ENCODE measurements around the gene NXPE1.

NXPE1 gene

DNA sequence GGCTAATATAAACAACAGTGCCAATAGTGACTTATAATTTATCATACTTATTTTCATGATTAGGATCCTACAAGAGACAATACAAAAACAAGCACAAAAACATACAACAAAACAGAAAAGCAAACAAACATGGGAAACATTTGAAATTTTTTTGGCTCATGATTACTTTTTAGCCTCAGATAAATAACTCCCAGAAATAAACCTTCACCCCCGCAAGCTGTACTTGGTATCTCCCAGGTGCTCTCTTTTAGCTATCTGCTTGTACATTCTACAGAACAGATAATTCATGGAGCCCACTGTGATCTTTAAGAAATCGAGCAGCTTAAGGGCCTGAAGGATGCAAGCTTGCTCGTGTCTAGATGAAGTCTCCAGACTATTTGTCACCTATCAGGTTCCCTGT is 35.0 kb upstream of the NXPE1 start:
- Mint-ChIP-seq H3K27ac (no peak overlapping the region), H3K27me3 (peaks cover 9 to 12% of the 10 kb centered on the region in 2 donors), H3K36me3 (ENCODE audit: insufficient read depth) (no peaks in the 10 kb centered on the region), H3K4me1 (ENCODE audit: low read depth in 2 of 2) (no peaks in the 10 kb centered on the region), H3K9me3 (no peaks in the 10 kb centered on the region), H3K4me3 (no peak overlapping the region)
- ATAC-seq (replicated peaks), result no peak
- no peak for DNase-seq

DNA sequence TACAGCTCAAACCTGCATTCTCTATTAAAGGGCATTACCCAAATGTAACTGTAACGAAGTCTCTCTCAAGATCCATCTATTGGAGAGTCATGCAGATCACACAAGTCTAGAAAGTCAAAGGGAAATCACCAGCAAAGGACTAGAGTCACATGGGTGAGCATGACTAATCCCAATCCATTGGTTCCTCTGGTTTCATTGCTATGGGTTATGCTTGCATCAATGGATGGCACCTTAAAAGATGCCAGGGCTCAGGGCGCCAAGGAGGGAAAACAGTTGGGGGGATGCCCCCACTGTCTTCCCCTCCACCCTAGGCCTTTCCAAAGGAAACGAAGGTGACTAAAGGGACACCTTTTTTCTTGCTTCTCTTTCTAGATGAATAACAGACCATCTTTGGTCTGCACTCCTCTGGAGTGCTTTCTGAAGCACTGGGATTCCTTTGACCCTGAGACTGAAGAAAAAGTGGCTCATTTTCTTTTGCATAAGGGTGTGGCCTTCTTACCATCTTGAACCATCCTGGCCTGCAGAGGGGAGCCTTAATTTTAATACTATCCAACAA is 27.8 kb upstream of the NXPE1 start:
- H3K36me3 Mint-ChIP-seq (ENCODE audit: insufficient read depth), result peaks cover 1% of the 10 kb centered on the region
- no peak overlapping the region for H3K4me3 Mint-ChIP-seq
- H3K27ac Mint-ChIP-seq, result no peak overlapping the region
- H3K27me3 Mint-ChIP-seq, result peaks cover 12 to 14% of the 10 kb centered on the region in 2 donors
- DNase-seq, result no peak
- H3K4me1 Mint-ChIP-seq (ENCODE audit: low read depth in 2 of 2), result no peaks in the 10 kb centered on the region
- no peak for ATAC-seq (replicated peaks)
- H3K9me3 Mint-ChIP-seq, result peaks cover 10 to 25% of the 10 kb centered on the region in 2 donors

DNA sequence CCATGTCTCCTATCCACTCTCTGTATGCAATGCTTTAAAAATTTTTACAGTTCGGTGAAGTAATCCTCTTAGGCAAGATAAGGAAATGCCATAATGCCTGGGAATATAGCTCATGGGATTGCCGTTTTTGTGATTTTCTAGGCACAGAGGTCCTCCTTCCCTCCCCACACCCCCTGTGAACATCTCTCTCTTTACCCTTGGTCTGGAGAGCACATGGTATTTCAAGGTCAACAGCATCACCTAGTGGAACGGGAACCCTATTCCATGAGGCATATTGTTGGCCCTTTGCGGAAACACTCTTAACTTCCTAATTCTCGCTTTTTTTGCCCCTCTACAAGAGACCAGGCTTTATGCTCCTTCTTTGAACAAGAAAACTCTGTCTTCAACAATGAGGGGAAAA is 27.1 kb upstream of the NXPE1 start:
- peaks cover 2% of the 10 kb centered on the region for H3K36me3 Mint-ChIP-seq (ENCODE audit: insufficient read depth)

DNA sequence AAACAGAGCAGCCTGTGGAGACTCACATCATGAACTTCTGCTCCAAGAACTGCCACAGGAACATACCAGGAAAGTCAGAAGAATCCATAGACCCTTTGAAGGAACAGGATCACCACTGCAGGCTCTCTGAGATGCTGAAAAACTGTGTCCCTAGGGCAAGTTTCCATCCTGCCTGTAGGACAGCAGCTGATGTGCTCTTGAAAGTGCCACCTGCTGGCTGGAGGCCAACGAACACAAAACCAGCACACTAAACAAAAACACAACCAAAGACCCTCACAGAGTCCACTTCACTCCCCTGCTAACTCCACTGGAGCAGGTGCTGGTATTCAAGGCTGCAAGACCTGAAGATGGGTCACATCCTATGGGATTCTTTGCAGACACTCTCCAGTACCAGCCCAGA is 12.0 kb upstream of the NXPE1 start:
- DNase-seq (no peak), ATAC-seq (replicated peaks) (no peak)
- H3K36me3 Mint-ChIP-seq (ENCODE audit: insufficient read depth), result no peaks in the 10 kb centered on the region
- H3K27ac Mint-ChIP-seq, result no peak overlapping the region
- H3K9me3 Mint-ChIP-seq, result no peaks in the 10 kb centered on the region
- H3K4me3 Mint-ChIP-seq, result no peak overlapping the region
- peaks cover 10 to 22% of the 10 kb centered on the region in 2 donors for H3K27me3 Mint-ChIP-seq
- H3K4me1 Mint-ChIP-seq (ENCODE audit: low read depth in 2 of 2), result no peaks in the 10 kb centered on the region

More for the DNA sequence above, 27.1 kb upstream of the NXPE1 start:
- no peak overlapping the region for H3K27ac Mint-ChIP-seq
- H3K9me3 Mint-ChIP-seq, result peaks cover 10 to 26% of the 10 kb centered on the region in 2 donors
- DNase-seq (no peak), ATAC-seq (replicated peaks) (no peak)
- H3K4me3 Mint-ChIP-seq, result no peak overlapping the region
- no peaks in the 10 kb centered on the region for H3K4me1 Mint-ChIP-seq (ENCODE audit: low read depth in 2 of 2)
- peaks cover 7% of the 10 kb centered on the region in 2 donors for H3K27me3 Mint-ChIP-seq

DNA sequence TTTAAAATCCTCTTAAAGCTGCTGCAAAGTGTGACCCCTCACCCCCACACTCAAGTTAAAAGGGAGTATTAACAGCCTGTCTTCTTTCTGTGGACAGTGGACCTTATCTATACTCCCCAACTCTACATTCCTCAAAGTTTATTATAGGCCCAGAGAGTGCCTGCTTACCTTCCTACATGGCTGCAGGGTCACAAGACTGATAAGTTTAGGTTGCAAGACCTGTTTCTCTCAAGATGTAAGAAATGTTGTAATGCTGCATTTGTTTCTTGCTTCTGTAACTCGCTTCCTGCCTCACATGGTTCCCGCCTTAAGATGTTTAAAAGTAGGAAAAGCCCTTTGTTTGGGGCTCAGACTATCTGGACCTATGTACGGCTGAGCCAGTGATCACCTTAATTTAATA is 10.1 kb upstream of the NXPE1 start:
- H3K36me3 Mint-ChIP-seq (ENCODE audit: insufficient read depth), result no peaks in the 10 kb centered on the region
- no peak overlapping the region for H3K4me3 Mint-ChIP-seq
- H3K27ac Mint-ChIP-seq, result no peak overlapping the region
- peaks cover 10 to 22% of the 10 kb centered on the region in 2 donors for H3K27me3 Mint-ChIP-seq
- no peak for DNase-seq
- H3K4me1 Mint-ChIP-seq (ENCODE audit: low read depth in 2 of 2), result no peaks in the 10 kb centered on the region
- ATAC-seq (replicated peaks), result no peak
- H3K9me3 Mint-ChIP-seq, result no peaks in the 10 kb centered on the region

DNA sequence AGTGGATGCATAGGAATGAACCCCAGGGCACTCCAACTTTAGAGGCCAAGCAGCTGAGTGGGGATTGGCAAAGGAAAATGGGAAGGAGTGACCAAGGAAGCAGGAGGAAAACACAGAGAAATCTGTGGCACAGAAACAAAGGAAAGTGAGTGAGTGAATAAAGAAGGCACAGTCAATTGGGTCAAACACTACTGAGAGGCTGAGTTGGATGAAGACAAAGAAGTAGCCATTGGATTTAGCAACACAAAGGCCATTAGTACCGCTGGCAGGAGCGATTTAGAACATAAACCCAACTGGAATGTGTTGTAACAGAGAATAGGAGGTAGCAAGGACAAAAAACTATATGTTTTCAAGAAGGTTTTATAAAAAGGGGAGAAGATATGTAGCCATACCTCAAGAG is 6.6 kb upstream of the NXPE1 start:
- ATAC-seq (replicated peaks), result no peak
- no peaks in the 10 kb centered on the region for H3K36me3 Mint-ChIP-seq (ENCODE audit: insufficient read depth)
- no peaks in the 10 kb centered on the region for H3K9me3 Mint-ChIP-seq
- no peak for DNase-seq
- H3K4me1 Mint-ChIP-seq (ENCODE audit: low read depth in 2 of 2), result no peaks in the 10 kb centered on the region
- H3K27ac Mint-ChIP-seq, result no peak overlapping the region
- H3K4me3 Mint-ChIP-seq, result no peak overlapping the region
- H3K27me3 Mint-ChIP-seq, result peaks cover 20 to 21% of the 10 kb centered on the region in 2 donors

DNA sequence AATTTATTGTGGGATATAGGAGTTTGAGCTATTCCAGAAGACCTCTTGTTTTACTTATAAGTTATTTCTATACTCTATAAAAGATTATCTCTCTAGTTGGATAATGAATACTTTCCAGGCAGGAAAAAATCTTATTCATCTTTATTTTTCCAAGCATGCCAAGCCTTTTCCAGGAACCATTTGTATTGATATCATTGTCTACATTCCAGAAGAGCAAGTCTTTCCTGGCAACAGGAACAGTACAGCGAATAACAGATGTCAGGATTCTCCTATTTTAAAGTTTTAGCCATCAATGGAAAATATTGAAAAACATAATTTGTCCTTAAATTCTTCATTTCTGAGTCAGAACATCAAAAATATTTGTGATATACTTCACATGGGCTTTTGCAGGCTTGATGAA is 5.2 kb upstream of the NXPE1 start:
- Mint-ChIP-seq H3K9me3 (no peaks in the 10 kb centered on the region), H3K36me3 (ENCODE audit: insufficient read depth) (no peaks in the 10 kb centered on the region), H3K4me1 (ENCODE audit: low read depth in 2 of 2) (no peaks in the 10 kb centered on the region), H3K4me3 (no peak overlapping the region), H3K27ac (no peak overlapping the region), H3K27me3 (peaks cover 20 to 22% of the 10 kb centered on the region in 2 donors)
- DNase-seq (no peak), ATAC-seq (replicated peaks) (no peak)

DNA sequence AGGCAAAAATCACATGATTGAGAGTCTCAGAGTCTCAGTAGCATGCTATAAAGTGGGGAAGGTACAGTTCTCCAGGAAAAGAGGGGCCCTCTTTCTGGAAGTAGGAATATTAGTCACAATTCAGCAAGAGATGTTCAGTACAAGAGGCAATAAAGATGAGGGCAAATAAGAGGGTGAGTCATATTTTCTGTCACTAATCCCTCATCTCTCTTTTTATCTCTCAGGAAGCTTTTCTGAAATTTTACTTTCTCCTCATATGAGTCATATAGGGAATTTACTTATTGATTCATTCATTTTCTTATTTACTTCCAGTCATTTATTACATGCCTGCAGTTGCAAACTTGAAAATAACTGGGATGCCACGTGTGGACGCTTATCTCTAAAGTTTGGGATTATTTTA is 3.4 kb upstream of the NXPE1 start:
- ATAC-seq (replicated peaks), result no peak

DNA sequence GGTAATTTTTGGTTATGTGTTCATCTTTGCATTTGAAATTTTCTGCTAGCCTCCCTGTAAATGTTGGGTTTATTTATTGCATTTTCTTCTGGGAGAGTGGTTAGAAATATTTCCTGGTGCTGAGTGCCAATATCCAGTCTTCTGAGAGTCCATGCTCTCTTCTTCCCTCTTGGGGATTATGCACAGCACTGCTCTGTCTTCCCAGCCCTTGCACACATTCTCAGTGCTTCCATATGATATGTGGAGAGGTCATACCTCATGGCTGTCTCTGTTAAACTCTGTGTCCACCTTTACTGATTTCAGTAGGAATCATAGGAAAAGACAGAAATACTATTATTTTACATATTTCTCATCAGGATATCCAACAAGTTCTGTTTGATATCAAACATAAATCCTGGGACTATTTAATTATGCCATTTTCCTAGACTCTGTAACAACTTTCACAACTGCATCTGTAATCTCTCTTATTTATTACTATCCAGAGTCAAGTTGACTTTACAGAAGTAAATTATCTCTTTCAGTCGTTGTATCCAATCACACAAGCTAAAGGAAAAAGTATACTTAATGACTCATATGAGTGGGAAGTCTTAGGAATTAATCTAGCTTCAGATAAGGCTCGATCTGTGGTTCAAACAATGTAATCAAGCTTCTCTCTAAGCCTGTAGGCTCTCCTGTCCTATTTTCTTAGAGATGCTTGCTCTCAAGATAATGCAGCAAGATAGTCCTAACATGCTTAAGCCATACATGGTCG is 2.7 kb upstream of the NXPE1 start:
- Mint-ChIP-seq H3K4me1 (ENCODE audit: low read depth in 2 of 2) (no peaks in the 10 kb centered on the region), H3K9me3 (no peaks in the 10 kb centered on the region), H3K36me3 (ENCODE audit: insufficient read depth) (no peaks in the 10 kb centered on the region), H3K4me3 (no peak overlapping the region), H3K27ac (no peak overlapping the region), H3K27me3 (peaks cover 24 to 30% of the 10 kb centered on the region in 2 donors)
- no peak for ATAC-seq (replicated peaks)
- no peak for DNase-seq

More for the DNA sequence above, 3.4 kb upstream of the NXPE1 start:
- Mint-ChIP-seq H3K9me3 (no peaks in the 10 kb centered on the region), H3K36me3 (ENCODE audit: insufficient read depth) (no peaks in the 10 kb centered on the region), H3K4me3 (no peak overlapping the region), H3K4me1 (ENCODE audit: low read depth in 2 of 2) (no peaks in the 10 kb centered on the region), H3K27ac (no peak overlapping the region), H3K27me3 (peaks cover 24 to 30% of the 10 kb centered on the region in 2 donors)
- no peak for DNase-seq

DNA sequence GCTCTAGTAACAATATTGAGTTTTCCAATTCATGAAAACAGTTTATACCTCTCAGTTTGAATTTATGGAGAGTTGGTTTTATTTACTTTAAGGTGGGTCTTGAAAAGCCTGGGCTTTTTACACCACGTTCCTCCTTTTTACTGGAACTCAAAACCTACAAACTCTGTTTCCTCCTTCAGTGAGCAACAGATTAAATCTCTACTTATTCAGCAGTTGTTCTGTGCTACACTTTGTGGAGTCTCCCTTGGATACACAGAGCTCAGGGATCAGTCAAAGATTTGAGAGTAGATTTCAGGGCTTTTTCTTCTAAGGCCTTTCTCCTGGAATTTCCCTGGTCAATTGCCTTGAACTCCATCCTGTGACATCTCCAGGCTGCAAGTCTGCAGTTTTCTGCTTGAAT is 3.5 kb downstream of the NXPE1 start:
- H3K9me3 Mint-ChIP-seq, result no peaks in the 10 kb centered on the region
- DNase-seq, result no peak
- no peaks in the 10 kb centered on the region for H3K4me1 Mint-ChIP-seq (ENCODE audit: low read depth in 2 of 2)
- peaks cover 10 to 13% of the 10 kb centered on the region in 2 donors for H3K27me3 Mint-ChIP-seq
- no peak overlapping the region for H3K4me3 Mint-ChIP-seq
- no peak overlapping the region for H3K27ac Mint-ChIP-seq
- no peaks in the 10 kb centered on the region for H3K36me3 Mint-ChIP-seq (ENCODE audit: insufficient read depth)
- ATAC-seq (replicated peaks), result no peak

DNA sequence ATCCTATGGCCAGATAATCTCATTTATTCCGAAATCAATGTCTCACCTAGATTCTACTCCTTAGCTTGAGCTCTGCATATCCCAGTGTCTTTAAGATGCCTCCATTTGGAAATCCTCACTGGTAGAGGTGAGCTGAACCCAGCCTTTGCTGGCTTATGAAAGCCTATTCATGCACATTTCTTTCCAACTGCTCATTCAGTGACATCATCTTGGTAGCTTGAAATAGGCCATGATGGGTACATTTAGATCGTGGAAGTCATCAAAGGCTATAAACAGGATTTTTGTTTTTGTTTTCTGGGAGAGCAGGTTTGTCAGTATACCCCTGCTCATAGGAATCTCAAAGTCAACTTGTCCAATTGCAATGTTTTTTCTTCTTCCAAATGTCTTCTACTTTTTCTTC is 6.0 kb downstream of the NXPE1 start:
- no peak for DNase-seq
- no peak for ATAC-seq (replicated peaks)
- Mint-ChIP-seq H3K4me1 (ENCODE audit: low read depth in 2 of 2) (no peaks in the 10 kb centered on the region), H3K9me3 (no peaks in the 10 kb centered on the region), H3K4me3 (no peak overlapping the region), H3K27ac (no peak overlapping the region), H3K27me3 (no peaks in the 10 kb centered on the region), H3K36me3 (ENCODE audit: insufficient read depth) (no peaks in the 10 kb centered on the region)

DNA sequence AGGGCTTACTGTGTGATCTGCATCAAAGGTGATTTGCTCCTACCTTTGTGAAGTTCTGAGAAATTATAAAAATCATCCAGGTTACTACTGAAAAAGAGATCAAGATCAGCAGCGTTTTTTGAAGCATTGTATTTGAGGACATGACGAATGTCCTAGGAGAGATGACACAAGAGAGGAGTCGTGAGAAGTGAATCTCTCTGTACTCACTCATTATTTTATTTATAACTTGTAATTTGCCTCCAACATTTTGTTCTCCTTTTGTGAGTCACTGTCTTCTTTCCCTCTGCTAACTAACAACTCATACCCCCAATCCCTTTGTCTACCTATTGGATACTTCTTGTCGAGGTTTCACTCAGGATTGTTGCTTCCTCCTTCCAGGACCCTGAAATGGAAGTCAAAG is 8.6 kb downstream of the NXPE1 start:
- Mint-ChIP-seq H3K36me3 (ENCODE audit: insufficient read depth) (no peaks in the 10 kb centered on the region), H3K4me3 (no peak overlapping the region), H3K4me1 (ENCODE audit: low read depth in 2 of 2) (no peaks in the 10 kb centered on the region), H3K9me3 (no peaks in the 10 kb centered on the region), H3K27me3 (peaks cover 10 to 12% of the 10 kb centered on the region in 2 donors), H3K27ac (no peak overlapping the region)
- ATAC-seq (replicated peaks), result no peak
- DNase-seq, result no peak

DNA sequence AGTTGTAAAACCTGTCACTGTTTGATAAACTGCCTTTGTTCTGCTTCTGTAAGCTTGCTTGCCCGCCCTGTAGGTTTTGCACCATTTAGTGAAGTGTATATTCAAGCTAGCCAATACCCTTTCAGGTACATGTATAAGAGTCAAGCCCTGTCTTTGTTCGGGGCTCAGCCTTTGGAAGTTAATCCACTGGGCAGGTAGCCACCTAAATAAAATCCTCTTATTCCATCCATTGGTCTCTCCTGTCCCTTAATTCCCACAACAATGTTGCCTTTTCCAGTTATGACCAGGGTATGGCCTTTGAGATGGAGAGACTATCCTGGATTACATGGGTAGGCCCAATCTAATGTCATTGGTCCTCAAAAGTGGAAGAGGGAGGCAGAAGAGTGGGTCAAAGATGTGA is 34.0 kb downstream of the NXPE1 start:
- H3K27ac Mint-ChIP-seq, result no peak overlapping the region
- H3K4me3 Mint-ChIP-seq, result no peak overlapping the region
- H3K4me1 Mint-ChIP-seq (ENCODE audit: low read depth in 2 of 2), result no peaks in the 10 kb centered on the region
- no peak for DNase-seq
- H3K36me3 Mint-ChIP-seq (ENCODE audit: insufficient read depth), result no peaks in the 10 kb centered on the region
- peaks cover 14 to 15% of the 10 kb centered on the region in 2 donors for H3K27me3 Mint-ChIP-seq
- peaks cover 4 to 7% of the 10 kb centered on the region in 2 donors for H3K9me3 Mint-ChIP-seq
- ATAC-seq (replicated peaks), result no peak

DNA sequence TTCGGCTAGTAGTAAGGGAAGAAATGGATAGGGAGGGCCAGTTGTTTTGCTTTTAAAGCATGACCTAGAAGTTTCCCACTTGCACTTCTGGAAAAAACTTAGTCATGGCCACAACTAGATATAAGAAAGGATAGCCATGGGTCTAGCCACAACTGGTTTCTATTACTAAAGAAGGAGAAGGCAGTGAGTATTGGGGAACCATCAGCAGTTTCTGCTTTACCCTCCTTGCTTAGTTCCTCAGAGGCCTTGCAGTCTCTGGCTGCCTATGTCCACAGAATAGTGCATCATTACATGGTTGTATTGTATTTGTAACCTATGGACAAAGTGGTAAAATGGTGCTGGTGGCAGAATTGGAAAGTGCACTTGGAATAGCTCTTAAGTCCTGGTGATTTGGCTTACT is 35.6 kb downstream of the NXPE1 start:
- Mint-ChIP-seq H3K4me1 (ENCODE audit: low read depth in 2 of 2) (no peaks in the 10 kb centered on the region), H3K9me3 (peaks cover 4 to 7% of the 10 kb centered on the region in 2 donors), H3K4me3 (no peak overlapping the region), H3K27me3 (peaks cover 12 to 23% of the 10 kb centered on the region in 2 donors), H3K27ac (no peak overlapping the region), H3K36me3 (ENCODE audit: insufficient read depth) (no peaks in the 10 kb centered on the region)
- ATAC-seq (replicated peaks) (no peak), DNase-seq (no peak)

All from effector memory CD8-positive, alpha-beta T cell (primary cell).